ENCODE data around the gene CD160.

DNA sequence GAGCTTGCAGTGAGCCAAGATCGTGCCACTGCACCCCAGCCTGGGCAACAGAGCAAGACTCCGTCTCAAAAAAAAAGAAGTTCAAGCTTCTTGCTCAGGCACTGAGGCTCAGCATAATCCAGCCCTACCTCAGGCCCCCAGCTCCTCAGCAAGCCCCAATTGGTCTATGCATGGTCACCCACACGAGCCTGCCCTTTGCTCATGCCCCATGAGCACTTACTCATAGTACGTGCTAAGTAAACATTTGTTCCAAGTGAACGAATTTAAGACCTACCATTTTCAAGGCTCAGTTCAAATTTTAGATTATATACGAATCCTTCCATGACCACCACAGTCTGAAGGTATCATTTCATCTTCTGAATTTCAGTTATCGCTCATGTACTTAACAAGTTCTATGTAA is 16.5 kb upstream of the CD160 start:
- no peak for TF ChIP-seq LARP7 (IDR thresholded peaks at IDR 0.05)
- TF ChIP-seq HDAC6 (IDR thresholded peaks at IDR 0.05; ENCODE audit: unreplicated experiment): no peak
- no peak for TF ChIP-seq ZNF274 (IDR thresholded peaks at IDR 0.05; ENCODE audit: insufficient read depth, insufficient read length)
- TF ChIP-seq EZH2 (IDR thresholded peaks at IDR 0.05; ENCODE audit: borderline replicate concordance, control insufficient read depth, low read depth, low read length): no peak

All from GM12878 (cell line).